ENCODE results near the gene MOCS2. TPM values are rescaled to one million over a fixed set of nuclear protein-coding genes. Genes with fewer than 3 reads are reported as not detected.

Gene MOCS2
- total and polyA plus RNA-seq, 2 of the 8 experiments (the other 6 are each of a cell fraction or from before 2014, with no cell fraction given), result 6.7 to 16.1 TPM

DNA sequence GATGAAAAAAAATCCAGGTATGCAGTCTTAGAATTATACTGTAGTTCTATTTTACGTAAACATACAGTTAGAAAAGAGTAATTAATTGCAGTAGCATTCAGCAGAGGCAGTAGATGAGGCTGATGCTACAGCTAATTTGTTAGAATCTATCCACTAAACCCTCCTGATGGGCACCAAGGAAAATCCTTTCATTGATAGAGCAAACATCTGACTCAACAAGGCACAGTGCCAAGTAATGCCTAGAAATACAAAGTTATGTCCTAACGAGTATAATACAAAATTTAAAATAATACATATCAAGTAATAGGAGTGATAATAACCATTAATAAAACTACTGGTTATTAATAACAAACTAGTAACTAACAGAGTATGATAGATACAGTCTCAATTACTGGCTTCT is 9.0 kb downstream of the MOCS2 start (continued):
- TF ChIP-seq CHD7 (IDR thresholded peaks at IDR 0.05; ENCODE audit: insufficient replicate concordance, low read length) (no peak), POLR2AphosphoS5 (IDR thresholded peaks at IDR 0.05; ENCODE audit: low read depth, low read length) (no peak), SRF (IDR thresholded peaks at IDR 0.05; ENCODE audit: low read depth, low read length) (no peak), NRF1 (IDR thresholded peaks at IDR 0.05; ENCODE audit: low read depth, low read length) (no peak), SIN3A (conservative IDR thresholded peaks at IDR 0.05 in 1 of 2, IDR thresholded peaks at IDR 0.05 in 1 of 2; ENCODE audit: low read depth in 1 of 2, low read length in 2 of 2) (no peak), GABPA (IDR thresholded peaks at IDR 0.05; ENCODE audit: borderline replicate concordance, insufficient read depth, low read length) (no peak), BCL11A (IDR thresholded peaks at IDR 0.05; ENCODE audit: low read depth in 2 of 2, low read length in 2 of 2) (no peak)
